ENCODE measurements around the gene RNF224. TPM values are rescaled to one million over a fixed set of nuclear protein-coding genes. Genes with fewer than 3 reads are reported as not detected.

The RNF224 gene
- polyA plus RNA-seq, 1 donor from 2014 or later, result not detected

DNA sequence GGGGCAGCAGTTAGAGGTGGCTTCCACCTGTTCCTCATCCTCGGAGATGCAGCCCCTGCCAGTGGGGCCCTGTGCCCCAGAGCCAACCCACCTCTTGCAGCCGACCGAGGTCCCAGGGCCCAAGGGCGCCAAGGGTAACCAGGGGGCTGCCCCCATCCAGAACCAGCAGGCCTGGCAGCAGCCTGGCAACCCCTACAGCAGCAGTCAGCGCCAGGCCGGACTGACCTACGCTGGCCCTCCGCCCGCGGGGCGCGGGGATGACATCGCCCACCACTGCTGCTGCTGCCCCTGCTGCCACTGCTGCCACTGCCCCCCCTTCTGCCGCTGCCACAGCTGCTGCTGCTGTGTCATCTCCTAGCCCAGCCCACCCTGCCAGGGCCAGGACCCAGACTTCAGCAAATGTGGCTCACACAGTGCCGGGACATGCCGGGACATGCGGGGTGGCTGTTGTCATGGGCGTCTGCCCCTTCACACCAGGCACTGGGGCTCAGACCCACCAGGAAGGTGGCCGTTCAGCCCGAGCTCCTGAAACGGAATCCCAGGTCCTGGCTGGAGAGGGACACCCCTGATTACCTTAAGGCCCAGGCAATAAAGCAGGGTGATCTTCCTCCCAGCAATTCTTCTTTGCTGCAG is 1.5 kb upstream of the RNF224 start:
- Mint-ChIP-seq H3K36me3 (no peaks in the 10 kb centered on the region), H3K9me3 (no peaks in the 10 kb centered on the region), H3K4me3 (peak overlapping the region in 1 of 4 donors; percentile 34), H3K27ac (peak overlapping the region in 1 of 3 donors; percentile 18), H3K4me1 (peaks cover 0 to 4% (median 2%) of the 10 kb centered on the region in 3 donors), H3K27me3 (peaks cover 6% of the 10 kb centered on the region)

DNA sequence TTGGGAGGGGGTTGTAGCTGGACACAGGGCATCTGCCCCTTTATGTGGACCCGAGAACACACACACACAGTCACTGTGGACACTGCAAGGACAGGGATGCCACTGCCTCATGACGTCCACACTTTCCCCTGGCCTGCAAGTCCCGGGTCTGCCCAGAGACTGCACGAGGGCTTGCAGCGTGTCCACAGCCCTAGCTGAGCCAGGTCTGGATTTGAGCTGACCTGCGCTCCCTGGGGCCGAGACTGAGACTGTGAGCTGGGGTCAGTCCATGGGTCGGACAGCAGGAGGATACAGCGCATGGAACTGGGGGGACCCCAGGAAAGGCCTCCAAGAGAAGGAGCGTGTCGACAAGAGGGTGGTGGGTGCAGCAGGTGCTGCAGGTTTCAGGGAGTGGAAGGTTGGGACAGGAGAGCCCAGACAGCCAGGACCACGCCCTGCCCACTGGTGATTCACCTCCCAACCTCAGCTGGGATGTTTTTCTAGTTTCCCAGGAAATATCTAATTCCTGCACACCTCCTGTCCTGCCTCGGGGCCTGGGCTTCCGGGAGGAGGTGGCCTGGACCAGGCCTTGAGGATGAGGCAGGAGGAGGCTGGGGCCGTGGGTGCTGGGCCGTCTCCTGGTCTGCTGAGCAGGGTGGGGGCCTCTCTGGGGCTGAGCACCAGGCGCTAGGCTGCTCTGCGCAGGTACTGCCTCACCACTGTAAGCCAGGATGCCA is 806 bp upstream of the RNF224 start:
- Mint-ChIP-seq H3K4me1 (peaks cover 0 to 4% (median 2%) of the 10 kb centered on the region in 3 donors), H3K27me3 (peaks cover 6% of the 10 kb centered on the region), H3K9me3 (no peaks in the 10 kb centered on the region), H3K27ac (peak overlapping the region in 1 of 3 donors; percentile 18), H3K36me3 (no peaks in the 10 kb centered on the region), H3K4me3 (peak overlapping the region in 1 of 4 donors; percentile 17)

DNA sequence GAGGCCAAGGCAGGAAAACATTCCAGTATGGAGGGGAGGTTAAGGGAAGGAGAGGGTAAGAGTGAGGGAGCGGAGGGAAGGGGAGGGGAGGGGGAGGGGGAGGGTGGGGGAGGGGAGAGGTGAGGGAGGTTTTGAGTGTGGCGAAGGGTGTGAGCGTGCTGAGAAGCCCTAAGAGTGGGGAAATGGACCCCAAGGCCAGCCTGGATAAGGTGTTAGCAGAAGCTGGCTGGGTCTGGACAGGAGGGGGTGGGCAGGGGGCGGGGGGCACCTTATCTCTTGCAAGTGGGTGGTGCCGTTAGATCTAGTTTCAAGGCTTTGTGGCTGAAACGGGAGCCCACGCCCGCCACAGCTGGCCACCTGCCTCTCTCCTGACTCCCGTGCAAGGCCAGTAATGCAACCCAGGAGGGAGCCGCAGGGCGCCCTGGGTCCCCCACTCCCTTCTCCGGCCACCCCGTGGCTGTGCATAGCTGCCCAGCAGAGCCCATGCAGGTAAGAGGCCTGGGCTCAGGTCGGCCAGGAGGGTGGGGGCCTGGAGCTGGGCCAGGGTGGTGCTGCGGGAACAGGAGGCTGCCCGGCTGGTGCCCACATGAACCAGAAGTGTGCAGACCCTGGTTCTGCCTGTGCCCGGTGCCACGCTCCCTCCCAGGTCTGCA is 677 bp downstream of the RNF224 start:
- Mint-ChIP-seq H3K27me3 (peaks cover 6% of the 10 kb centered on the region), H3K36me3 (no peaks in the 10 kb centered on the region), H3K4me3 (peak overlapping the region in 1 of 4 donors; percentile 67), H3K27ac (peak overlapping the region; percentile 6 to 72 (median 22)), H3K4me1 (peaks cover 0 to 4% (median 2%) of the 10 kb centered on the region in 3 donors), H3K9me3 (no peaks in the 10 kb centered on the region)

GRCh38 chr9:137228506-137228967 is 1.2 kb downstream of the RNF224 start:
- H3K4me3 Mint-ChIP-seq, result no peak overlapping the region
- no peaks in the 10 kb centered on the region for H3K9me3 Mint-ChIP-seq
- no peak overlapping the region for H3K27ac Mint-ChIP-seq
- H3K27me3 Mint-ChIP-seq, result peaks cover 6% of the 10 kb centered on the region
- H3K4me1 Mint-ChIP-seq, result peaks cover 0 to 4% (median 2%) of the 10 kb centered on the region in 3 donors
- H3K36me3 Mint-ChIP-seq, result no peaks in the 10 kb centered on the region

GRCh38 chr9:137228968-137229896 is 1.9 kb downstream of the RNF224 start:
- Mint-ChIP-seq H3K9me3 (no peaks in the 10 kb centered on the region), H3K36me3 (no peaks in the 10 kb centered on the region), H3K4me1 (peaks cover 0 to 3% (median 0%) of the 10 kb centered on the region in 3 donors), H3K27ac (no peak overlapping the region), H3K27me3 (peaks cover 6% of the 10 kb centered on the region), H3K4me3 (no peak overlapping the region)

DNA sequence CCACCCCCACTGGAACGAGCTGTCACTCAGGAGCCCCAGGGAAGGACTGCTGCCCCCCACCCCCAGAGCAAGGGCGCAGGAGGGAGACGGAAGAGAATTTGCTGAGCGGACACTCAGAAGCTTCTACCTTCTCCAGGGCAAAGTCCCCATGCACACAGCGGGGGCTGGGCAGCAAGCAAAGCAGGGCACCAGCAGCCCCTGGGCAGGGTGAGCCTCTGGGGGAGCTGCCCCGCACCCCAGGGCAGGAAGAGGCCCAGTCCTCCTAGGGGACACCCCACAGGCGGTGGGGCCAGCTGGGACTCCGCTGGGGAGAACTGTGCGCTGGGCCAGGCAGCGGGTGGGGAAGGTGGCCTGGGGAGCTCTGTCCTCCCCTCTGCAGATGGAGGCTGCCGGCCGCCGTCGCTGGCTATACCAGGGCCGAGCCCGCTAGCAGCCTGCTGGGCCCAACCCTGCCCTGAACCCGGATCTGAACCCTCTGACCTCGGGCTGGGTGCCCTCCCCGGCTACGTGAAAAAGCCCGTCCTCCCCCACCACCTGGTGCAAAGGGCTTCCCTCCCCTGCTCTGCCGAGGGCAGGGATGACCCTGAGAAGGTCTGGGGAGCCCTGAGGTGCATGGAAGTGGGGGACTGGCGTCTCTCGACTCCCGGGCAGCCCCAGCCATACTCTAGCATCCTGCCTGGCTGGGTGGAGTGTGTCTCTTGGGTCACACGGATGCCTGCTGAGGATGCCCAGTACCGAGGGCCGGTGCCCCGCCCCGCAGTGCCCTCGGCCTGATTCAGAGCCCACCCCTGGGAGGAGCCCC is 2.8 kb downstream of the RNF224 start:
- no peak overlapping the region for H3K27ac Mint-ChIP-seq
- peaks cover 6% of the 10 kb centered on the region for H3K27me3 Mint-ChIP-seq
- peaks cover 4 to 8% (median 6%) of the 10 kb centered on the region in 3 donors for H3K4me1 Mint-ChIP-seq
- H3K36me3 Mint-ChIP-seq, result no peaks in the 10 kb centered on the region
- H3K4me3 Mint-ChIP-seq, result no peak overlapping the region
- H3K9me3 Mint-ChIP-seq, result no peaks in the 10 kb centered on the region

DNA sequence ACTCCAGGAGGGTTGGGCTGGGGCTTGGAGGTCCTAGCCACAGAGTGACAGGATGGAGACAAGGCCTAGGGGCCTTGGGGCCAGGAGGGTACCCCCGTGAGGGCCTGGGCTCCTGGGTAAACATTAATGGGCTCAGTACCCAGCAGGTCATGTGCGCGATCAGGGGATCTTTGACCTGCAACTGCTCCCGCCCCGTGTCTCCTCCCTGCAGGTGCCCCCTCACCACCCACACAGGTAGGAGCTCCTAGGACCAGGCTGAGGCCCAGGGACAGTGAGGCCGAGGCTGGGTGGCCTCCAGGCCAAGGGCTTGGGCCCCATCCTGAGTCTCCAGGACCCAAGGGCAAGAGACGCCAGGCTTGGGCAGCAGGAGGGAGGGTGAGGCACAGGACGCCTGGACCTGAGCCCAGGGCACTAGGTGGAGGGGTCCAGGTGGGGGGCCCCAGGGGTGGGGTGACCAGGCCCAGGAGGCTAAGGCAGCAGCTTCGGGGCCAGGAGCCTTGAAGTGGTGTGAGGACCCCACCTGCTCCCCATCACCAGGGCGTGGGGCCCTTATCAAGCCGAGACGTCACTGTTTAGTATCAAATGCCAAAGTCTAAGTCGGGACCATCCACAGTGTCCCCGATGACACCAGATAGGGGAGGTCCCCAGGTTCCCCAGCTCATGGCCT is 3.5 kb downstream of the RNF224 start, which contains the start of gene SLC34A3:
TSS of gene SLC34A3 (plus strand) at position 197 of the 667 bp plus-strand sequence. CDS start 802 bp downstream, outside the sequence.
- Mint-ChIP-seq H3K27me3 (peaks cover 6% of the 10 kb centered on the region), H3K4me1 (peaks cover 6 to 11% (median 10%) of the 10 kb centered on the region in 3 donors), H3K27ac (no peak within 1 kb of the TSS), H3K9me3 (no peaks in the 10 kb centered on the region), H3K4me3 (no peak within 1 kb of the TSS), H3K36me3 (no peaks in the 10 kb centered on the region)

DNA sequence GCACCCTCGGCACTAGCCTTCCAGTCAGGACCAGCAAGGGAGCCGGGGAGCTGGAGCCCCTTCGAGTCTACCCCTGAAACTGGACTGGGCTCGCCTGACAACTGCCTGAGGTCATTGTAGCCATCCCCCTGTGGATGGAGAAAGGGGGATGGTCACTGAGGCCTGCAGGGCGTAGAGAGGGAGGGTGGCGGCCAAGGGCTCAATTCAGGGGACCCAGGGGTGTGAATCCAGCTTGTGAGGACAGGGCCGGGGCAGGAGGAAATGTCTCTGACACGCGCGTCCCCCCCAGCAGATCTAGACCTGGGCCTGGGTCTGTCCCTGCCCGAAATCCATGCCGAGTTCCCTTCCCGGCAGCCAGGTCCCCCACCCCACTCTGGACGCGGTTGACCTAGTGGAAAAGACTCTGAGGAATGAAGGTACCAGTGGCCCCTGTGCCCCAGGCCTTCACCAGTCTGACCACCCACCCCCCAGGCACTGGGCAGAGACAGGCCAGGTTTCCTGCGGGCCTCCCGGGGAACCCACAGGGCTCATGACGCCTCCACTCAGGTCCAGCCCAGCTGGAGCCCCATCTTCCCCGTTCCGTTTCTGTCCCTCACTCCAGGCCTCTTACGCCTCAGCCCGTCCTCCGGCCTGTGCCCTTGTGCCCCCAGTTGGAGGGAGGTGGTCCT is 4.2 kb downstream of the RNF224 start:
- no peak overlapping the region for H3K4me3 Mint-ChIP-seq
- H3K4me1 Mint-ChIP-seq, result peaks cover 6 to 11% (median 10%) of the 10 kb centered on the region in 3 donors
- H3K36me3 Mint-ChIP-seq, result no peaks in the 10 kb centered on the region
- peaks cover 6% of the 10 kb centered on the region for H3K27me3 Mint-ChIP-seq
- no peak overlapping the region for H3K27ac Mint-ChIP-seq
- no peaks in the 10 kb centered on the region for H3K9me3 Mint-ChIP-seq

DNA sequence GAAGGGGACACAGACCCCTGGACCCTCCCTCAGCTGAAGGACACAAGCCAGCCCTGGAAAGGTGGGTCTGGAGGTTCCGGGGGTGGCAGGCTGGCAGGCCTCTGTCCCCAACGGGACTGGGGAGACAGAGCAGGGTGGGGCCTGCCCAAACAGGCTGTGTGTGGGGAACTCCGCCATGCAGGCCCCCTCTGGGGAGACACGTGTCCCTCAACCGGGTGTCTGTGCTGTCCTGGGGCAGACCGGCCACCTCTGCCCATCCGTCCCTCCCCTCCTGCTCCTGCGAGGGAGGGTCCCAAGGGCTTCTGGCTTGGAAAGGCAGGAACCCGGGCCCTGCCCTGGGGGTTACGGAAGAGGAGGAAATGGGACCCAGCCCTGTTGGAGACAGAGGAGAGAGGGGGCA is 4.8 kb downstream of the RNF224 start:
- Mint-ChIP-seq H3K4me3 (no peak overlapping the region), H3K27me3 (peaks cover 6% of the 10 kb centered on the region), H3K4me1 (peaks cover 6 to 11% (median 11%) of the 10 kb centered on the region in 3 donors), H3K36me3 (no peaks in the 10 kb centered on the region), H3K27ac (no peak overlapping the region), H3K9me3 (no peaks in the 10 kb centered on the region)

- no peaks in the 10 kb centered on the region for H3K9me3 Mint-ChIP-seq
- H3K27ac Mint-ChIP-seq, result no peak overlapping the region
- H3K36me3 Mint-ChIP-seq, result no peaks in the 10 kb centered on the region
- H3K4me3 Mint-ChIP-seq, result no peak overlapping the region
- peaks cover 6 to 11% (median 11%) of the 10 kb centered on the region in 3 donors for H3K4me1 Mint-ChIP-seq
- H3K27me3 Mint-ChIP-seq, result peaks cover 5% of the 10 kb centered on the region
Observed at GRCh38 chr9:137232510-137232909, 5.2 kb downstream of the RNF224 start.

DNA sequence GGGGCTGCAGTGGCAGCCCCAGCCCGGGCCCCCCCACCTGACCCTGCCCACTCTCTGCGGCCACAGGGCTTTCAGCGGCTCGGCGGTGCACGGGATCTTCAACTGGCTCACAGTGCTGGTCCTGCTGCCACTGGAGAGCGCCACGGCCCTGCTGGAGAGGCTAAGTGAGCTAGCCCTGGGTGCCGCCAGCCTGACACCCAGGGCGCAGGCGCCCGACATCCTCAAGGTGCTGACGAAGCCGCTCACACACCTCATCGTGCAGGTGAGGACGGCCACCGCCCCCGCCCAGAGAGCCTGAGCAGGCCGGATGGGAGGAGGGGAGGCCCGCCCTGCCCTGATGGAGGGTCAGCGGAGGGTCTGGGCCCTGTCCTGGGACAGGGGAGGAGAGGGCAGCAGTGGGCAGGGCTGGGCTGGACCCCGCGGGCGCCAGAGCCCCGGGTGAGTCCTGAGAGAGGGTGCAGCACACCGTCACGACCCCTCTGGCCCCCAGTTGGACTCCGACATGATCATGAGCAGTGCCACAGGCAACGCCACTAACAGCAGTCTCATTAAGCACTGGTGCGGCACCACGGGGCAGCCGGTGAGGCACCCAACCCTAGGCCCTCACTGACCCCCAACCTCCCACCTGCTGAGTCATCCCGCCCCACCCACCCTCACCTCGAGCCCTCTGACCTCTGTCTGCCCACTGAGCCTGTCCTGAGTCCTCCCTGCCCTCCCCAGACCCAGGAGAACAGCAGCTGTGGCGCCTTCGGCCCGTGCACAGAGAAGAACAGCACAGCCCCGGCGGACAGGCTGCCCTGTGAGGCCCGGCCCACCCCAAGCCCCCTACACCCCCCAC is 6.1 kb downstream of the RNF224 start:
- Mint-ChIP-seq H3K27me3 (peaks cover 3% of the 10 kb centered on the region), H3K9me3 (no peaks in the 10 kb centered on the region), H3K36me3 (no peaks in the 10 kb centered on the region), H3K4me3 (no peak overlapping the region), H3K4me1 (peaks cover 6 to 13% (median 10%) of the 10 kb centered on the region in 3 donors), H3K27ac (no peak overlapping the region)

- peak overlapping the region in 1 of 4 donors; percentile 52 for H3K4me3 Mint-ChIP-seq
- H3K9me3 Mint-ChIP-seq, result no peaks in the 10 kb centered on the region
- H3K4me1 Mint-ChIP-seq, result peaks cover 6 to 15% (median 13%) of the 10 kb centered on the region in 3 donors
- H3K27ac Mint-ChIP-seq, result no peak overlapping the region
- H3K27me3 Mint-ChIP-seq, result peaks cover 3% of the 10 kb centered on the region
- no peaks in the 10 kb centered on the region for H3K36me3 Mint-ChIP-seq
Observed at GRCh38 chr9:137234055-137234697, 6.9 kb downstream of the RNF224 start.

All from IgD-negative memory B cell (primary cell).